Peyer's patch (tissue), 4 donors: ENCODE measurements around the gene HOXA4. TPM values are rescaled to one million over a fixed set of nuclear protein-coding genes. Genes with fewer than 3 reads are reported as not detected.

Experiments used
- DNase-seq, 3 donors: peaks; one replicate each; pipeline ENCODE4 v3.0.0-alpha.2; 2017 to 2019
- H3K27ac ChIP-seq, 4 donors: fragments of 200-600 bp; sonication (generic); one replicate each; pipeline ENCODE4 v1.5.1; 2016 to 2019
- H3K27me3 ChIP-seq, 2 donors: fragments of 200-600 bp; sonication (generic); one replicate each; pipeline ENCODE4 v1.5.1; 2019
- H3K36me3 ChIP-seq, 3 donors: fragments of 200-600 bp; sonication (generic); one replicate each; pipeline ENCODE4 v1.5.1; 2016 to 2019
- H3K4me1 ChIP-seq, 4 donors: fragments of 200-600 bp; sonication (generic); one replicate each; pipeline ENCODE4 v1.5.1; 2016 to 2019
- H3K4me3 ChIP-seq, 4 donors: fragments of 200-600 bp; sonication (generic); 1 replicate in 3 of 4; 2 replicates in 1 of 4; pipeline ENCODE4 v1.5.1; 2016 to 2019; ENCODE audit warnings: mild to moderate bottlenecking in 1 of 4
- H3K9me3 ChIP-seq, 4 donors: fragments of 200-600 bp; sonication (generic); one replicate each; pipeline ENCODE4 v1.5.1; 2016 to 2019; ENCODE audit warnings: mild to moderate bottlenecking in 1 of 4
- POLR2A ChIP-seq, 2 donors: fragments of 450-650 bp; IDR thresholded peaks; one replicate each; pipeline ENCODE4 v1.5.1; 2017; ENCODE audit warnings: antibody characterized with exemption in 2 of 2, mild to moderate bottlenecking in 2 of 2, moderate library complexity in 2 of 2
- total RNA-seq, 4 donors: library from RNA; depleted of rRNA; stranded (reverse); fragments of >200 nt; gene quantifications; one replicate each; pipeline ENCODE4 v1.1.0, GENCODE V29; 2016
- TF ChIP-seq, protein P1 (sequence below), 6 experiments: fragments of 450-650 bp in 4 of 6; fragments of 200-600 bp in 2 of 6; sonication (generic) in 1 of 6; IDR thresholded peaks; one replicate each; pipeline ENCODE4 v1.5.1; 2017 to 2019; ENCODE audit warnings: antibody characterized with exemption in 6 of 6, mild to moderate bottlenecking in 3 of 6, moderate library complexity in 1 of 6

Gene HOXA4
- 10 to 100 TPM in 1 of 4 donors, 1 to 10 TPM in 3; 2.6 to 11.5 (median 5.9) TPM for total RNA-seq

DNA sequence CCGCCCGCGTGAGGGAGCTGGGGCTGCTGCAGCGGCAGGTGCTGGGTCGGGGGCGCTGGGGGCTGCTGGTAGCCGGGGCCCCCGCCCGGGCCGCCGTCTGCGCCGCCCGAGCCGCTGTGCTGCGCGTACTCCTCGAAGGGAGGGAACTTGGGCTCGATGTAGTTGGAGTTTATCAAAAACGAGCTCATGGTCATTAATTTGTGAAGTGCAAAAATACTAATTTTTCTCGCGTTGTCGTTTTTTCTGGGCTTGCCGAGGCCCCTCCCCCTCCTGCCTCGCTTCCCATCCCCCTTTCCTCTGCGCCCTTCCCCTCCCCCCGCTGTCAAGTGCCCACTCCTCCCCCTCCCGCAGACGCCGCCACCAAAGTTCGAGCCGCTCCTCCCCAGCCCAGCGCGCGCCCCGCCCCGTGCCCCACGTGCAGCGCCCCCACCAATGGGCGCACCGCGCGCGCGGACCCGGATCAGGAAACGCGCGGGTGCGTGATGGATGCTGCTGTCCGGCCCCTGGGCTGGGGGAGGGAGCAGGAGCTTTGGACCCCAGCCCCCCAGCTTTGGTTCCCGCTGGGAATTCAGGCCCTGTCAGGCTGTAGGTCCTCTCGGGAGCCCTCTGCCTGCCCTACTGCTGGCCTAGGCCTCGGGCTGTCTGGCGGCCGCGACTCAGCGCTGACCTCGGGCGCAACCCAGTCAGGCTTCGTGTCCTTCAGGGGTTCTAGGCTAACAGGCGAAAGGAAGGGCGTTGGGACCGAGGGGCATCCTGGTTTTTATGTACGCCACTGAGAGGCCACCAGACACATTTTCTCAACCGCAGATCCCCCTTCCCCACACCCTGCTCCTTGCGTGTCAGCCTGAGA, at the start of gene HOXA4:
HOXA4 (minus strand) TSS at position 218 of the 850 bp plus-strand sequence; CDS start at position 194, 24 bp downstream.
- Histone ChIP-seq H3K36me3 (no peaks in the 10 kb centered on the region), H3K9me3 (no peaks in the 10 kb centered on the region), H3K4me3 (peak within 1 kb of the TSS; percentile 57 to 82 (median 70)), H3K4me1 (peaks cover 0 to 69% (median 6%) of the 10 kb centered on the region in 4 donors), H3K27ac (peak within 1 kb of the TSS; percentile 81 to 93 (median 89)), H3K27me3 (no peaks in the 10 kb centered on the region)
- TF ChIP-seq POLR2A (IDR thresholded peaks at IDR 0.05), result peak; percentile 73 to 80
- TF ChIP-seq, protein P1, sequence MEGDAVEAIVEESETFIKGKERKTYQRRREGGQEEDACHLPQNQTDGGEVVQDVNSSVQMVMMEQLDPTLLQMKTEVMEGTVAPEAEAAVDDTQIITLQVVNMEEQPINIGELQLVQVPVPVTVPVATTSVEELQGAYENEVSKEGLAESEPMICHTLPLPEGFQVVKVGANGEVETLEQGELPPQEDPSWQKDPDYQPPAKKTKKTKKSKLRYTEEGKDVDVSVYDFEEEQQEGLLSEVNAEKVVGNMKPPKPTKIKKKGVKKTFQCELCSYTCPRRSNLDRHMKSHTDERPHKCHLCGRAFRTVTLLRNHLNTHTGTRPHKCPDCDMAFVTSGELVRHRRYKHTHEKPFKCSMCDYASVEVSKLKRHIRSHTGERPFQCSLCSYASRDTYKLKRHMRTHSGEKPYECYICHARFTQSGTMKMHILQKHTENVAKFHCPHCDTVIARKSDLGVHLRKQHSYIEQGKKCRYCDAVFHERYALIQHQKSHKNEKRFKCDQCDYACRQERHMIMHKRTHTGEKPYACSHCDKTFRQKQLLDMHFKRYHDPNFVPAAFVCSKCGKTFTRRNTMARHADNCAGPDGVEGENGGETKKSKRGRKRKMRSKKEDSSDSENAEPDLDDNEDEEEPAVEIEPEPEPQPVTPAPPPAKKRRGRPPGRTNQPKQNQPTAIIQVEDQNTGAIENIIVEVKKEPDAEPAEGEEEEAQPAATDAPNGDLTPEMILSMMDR (IDR thresholded peaks at IDR 0.05), result no peak
- peak; percentile 85 to 95 (median 94) for DNase-seq

DNA sequence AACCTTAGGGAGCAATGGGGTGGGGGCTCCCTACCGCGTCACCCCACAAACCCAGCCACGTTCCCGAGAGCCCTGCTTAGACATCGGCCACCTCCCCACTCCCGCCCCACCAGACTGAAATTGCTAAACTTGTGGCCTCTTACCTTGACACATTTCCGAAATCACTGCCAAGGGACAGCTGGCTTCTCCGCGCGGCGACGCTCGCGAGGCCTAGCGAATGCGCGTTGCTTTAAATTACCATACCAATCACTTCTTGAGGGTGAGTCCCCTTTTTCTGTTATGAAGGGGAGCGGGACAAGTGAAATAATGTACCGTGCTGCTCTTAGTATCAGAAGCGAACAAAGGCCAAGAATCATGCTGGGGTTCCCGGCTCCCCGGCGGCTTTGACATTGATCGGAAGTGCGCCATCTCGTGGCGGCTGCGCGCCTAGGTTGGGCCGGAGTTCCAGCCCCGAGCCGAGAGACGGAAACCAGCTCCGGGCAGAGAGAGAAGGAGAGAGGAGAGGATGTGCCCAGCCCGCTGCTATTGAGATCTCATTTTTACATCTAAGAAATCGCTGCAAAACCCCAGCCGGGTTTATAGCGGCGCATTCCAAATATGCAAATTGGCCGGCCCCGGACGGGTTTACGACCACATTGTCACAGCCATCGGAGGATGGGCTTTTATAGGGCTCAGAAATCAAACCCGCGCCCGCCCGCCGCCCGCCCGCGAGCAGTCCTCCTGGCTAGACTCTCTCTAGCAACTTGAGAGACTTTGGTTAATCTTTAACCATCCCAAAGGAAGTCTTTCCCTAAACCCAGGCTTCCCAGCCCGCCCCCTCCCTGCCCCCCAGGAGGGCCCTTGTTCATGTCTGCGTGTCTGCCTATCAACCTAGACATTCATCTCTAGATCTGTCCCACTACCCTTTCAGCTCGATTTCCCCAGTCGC, 49.2 kb upstream of the HOXA4 start:
- H3K9me3 ChIP-seq, result no peaks in the 10 kb centered on the region
- peaks cover 4 to 29% of the 10 kb centered on the region in 2 donors for H3K27me3 ChIP-seq
- H3K4me1 ChIP-seq, result peaks cover 5 to 26% (median 8%) of the 10 kb centered on the region in 4 donors
- TF ChIP-seq, protein P1 (IDR thresholded peaks at IDR 0.05), result peak; percentile 56 to 91 (median 82)
- peak in 1 of 2 donors; percentile 11 for TF ChIP-seq POLR2A (IDR thresholded peaks at IDR 0.05)
- no peaks in the 10 kb centered on the region for H3K36me3 ChIP-seq
- peak overlapping the region in 2 of 4 donors; percentile 34 to 38 for H3K4me3 ChIP-seq
- DNase-seq, result peak in 2 of 3 donors; percentile 87 to 91
- H3K27ac ChIP-seq, result peak overlapping the region in 3 of 4 donors; percentile 17 to 75 (median 59)

DNA sequence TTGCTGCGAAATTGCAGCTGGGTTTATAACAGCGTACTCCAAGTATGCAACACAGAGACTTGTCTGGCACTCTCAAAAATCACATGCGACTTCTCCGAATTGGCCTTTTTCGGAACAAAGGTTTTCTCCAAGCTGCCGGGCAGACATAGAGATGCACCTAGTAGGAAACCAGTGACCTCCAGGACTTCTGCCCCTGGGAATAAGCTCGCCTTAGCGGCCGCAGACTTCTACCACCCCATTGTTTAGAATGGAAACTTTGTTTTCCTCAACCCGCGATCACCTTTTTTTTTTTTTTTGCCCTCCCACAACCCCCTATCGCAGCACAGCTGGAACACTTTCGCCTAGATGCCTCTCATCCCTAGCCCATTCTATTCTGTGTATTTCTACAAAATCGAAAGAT, 48.5 kb upstream of the HOXA4 start:
- peak in 2 of 3 donors; percentile 34 to 46 for DNase-seq
- peak overlapping the region in 3 of 4 donors; percentile 17 to 75 (median 59) for H3K27ac ChIP-seq
- H3K27me3 ChIP-seq, result peaks cover 4 to 28% of the 10 kb centered on the region in 2 donors
- peaks cover 3 to 26% (median 6%) of the 10 kb centered on the region in 4 donors for H3K4me1 ChIP-seq
- no peak for TF ChIP-seq POLR2A (IDR thresholded peaks at IDR 0.05)
- TF ChIP-seq, protein P1 (IDR thresholded peaks at IDR 0.05), result no peak
- H3K4me3 ChIP-seq, result peak overlapping the region in 2 of 4 donors; percentile 34 to 38
- H3K36me3 ChIP-seq, result no peaks in the 10 kb centered on the region
- no peaks in the 10 kb centered on the region for H3K9me3 ChIP-seq

DNA sequence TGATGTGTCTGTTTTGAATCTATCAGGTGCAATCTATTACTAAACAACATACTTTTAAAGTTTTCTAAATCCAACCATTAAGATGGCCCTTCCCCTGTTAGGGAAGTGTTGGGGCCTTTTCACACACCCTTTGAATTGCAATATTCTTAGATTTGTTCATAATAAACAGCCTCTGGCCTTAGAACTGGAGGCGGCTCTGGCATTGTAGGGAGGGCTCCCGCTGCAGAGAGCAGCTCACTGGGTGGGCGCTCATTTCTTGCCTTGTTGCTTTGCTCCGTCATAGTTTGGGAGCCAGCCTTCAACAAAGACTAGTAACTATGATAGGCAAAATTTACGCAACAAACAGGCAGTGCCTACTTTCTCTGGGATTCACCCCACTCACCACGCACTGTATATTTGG, 47.8 kb upstream of the HOXA4 start:
- Histone ChIP-seq H3K9me3 (no peaks in the 10 kb centered on the region), H3K27ac (no peak overlapping the region), H3K4me3 (peak overlapping the region in 2 of 4 donors; percentile 28 to 38), H3K4me1 (peaks cover 0 to 24% (median 6%) of the 10 kb centered on the region in 4 donors), H3K27me3 (peaks cover 0 to 22% of the 10 kb centered on the region in 2 donors), H3K36me3 (no peaks in the 10 kb centered on the region)
- peak in 2 of 3 donors; percentile 19 to 40 for DNase-seq
- TF ChIP-seq, protein P1 (IDR thresholded peaks at IDR 0.05), result no peak
- TF ChIP-seq POLR2A (IDR thresholded peaks at IDR 0.05), result no peak

DNA sequence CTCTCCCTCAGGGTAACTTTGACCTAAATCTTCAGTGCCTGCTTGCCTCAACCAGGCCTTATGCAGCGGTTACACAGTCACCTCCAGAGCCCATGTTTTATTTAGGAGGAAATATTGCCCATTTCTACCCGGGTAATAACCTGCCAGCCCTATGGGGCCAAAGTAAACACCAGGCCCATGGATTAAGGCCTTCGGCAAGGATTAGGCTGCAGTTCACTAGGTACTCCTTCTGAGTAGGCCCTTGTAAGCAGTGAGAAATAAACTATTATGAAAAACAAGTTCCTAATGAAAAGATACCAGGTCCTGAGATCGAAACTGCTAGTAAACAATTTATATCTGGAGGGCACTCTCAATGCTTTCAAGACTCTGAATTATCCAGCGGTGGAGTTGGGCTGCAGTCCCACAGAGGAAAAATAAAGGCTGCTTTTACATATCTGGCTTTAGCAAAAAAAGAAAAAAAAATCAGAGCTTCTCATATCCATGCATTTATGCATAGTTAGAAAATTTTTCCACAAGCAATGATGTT, 47.3 kb upstream of the HOXA4 start:
- Histone ChIP-seq H3K9me3 (no peaks in the 10 kb centered on the region), H3K36me3 (no peaks in the 10 kb centered on the region), H3K4me1 (peaks cover 0 to 24% (median 10%) of the 10 kb centered on the region in 4 donors), H3K27me3 (peaks cover 0 to 17% of the 10 kb centered on the region in 2 donors), H3K27ac (peak overlapping the region in 2 of 4 donors; percentile 44 to 88), H3K4me3 (peak overlapping the region in 2 of 4 donors; percentile 33 to 38)
- peak in 1 of 3 donors; percentile 23 for DNase-seq
- no peak for TF ChIP-seq POLR2A (IDR thresholded peaks at IDR 0.05)
- TF ChIP-seq, protein P1 (IDR thresholded peaks at IDR 0.05), result no peak
